Psoas muscle (tissue), 8 donors: Measurements from ENCODE around the gene DIDO1. TPM values are rescaled to one million over a fixed set of nuclear protein-coding genes. Genes with fewer than 3 reads are reported as not detected.

Experiments used
- ATAC-seq, 4 donors: fragments of 200-7000 bp; cut with Tn5 transposase; one replicate each; pipeline ENCODE4 v1.9.1; 2020; ENCODE audit warnings: moderate library complexity in 3 of 4, mild to moderate bottlenecking in 2 of 4
- DNase-seq, 2 donors: peaks; one replicate each; pipeline ENCODE4 v3.0.0-alpha.2; 2020
- H3K27ac ChIP-seq: fragments of 200-600 bp; one replicate; pipeline ENCODE4 v1.8.0; 2022
- H3K27me3 ChIP-seq, 3 donors: fragments of 200-600 bp in 1 of 3; one replicate each; pipeline versions ENCODE4 v1.6.1 to v1.8.0; 2013 to 2022; ENCODE audit warnings: low read length in 2 of 3, mild to moderate bottlenecking in 2 of 3, moderate library complexity in 1 of 3; ENCODE audit not compliant: insufficient read depth in 3 of 3
- H3K36me3 ChIP-seq, 2 donors: fragments of 200-600 bp in 1 of 2; one replicate each; pipeline versions ENCODE4 v1.6.1 to v1.8.0; 2013 to 2022; ENCODE audit warnings: low read depth in 1 of 2, mild to moderate bottlenecking in 1 of 2, moderate library complexity in 1 of 2; ENCODE audit not compliant: insufficient read depth in 1 of 2
- H3K4me1 ChIP-seq: fragments of 200-600 bp; one replicate; pipeline ENCODE4 v1.8.0; 2022
- H3K4me3 ChIP-seq: fragments of 200-600 bp; one replicate; pipeline ENCODE4 v1.8.0; 2022; ENCODE audit warnings: mild to moderate bottlenecking
- H3K9me3 ChIP-seq: fragments of 200-600 bp; one replicate; pipeline ENCODE4 v1.8.0; 2022
- WGBS, 3 donors: extraction: QIAGEN DNeasy Blood & Tissue Kit; methylation state at CpG; one replicate each; pipeline versions ENCODE4 v1.1.6 to v1.1.7; 2013; 5-methylcytosine and 5-hydroxymethylcytosine counted together
- intact Hi-C, 2 donors: fragments of 100-400 bp; cut with DNase I; formaldehyde crosslinking; loops; one replicate each; pipeline versions ENCODE4 v1.11.0 to v1.14.2; 2022
- polyA plus RNA-seq, 3 donors: library from polyadenylated mRNA; stranded (reverse); fragments of 200-250 nt; gene quantifications; one replicate each; pipeline ENCODE4 v1.2.3, GENCODE V29; 2013
- total RNA-seq, 4 donors: library from RNA; stranded (reverse); fragmentation: NEBNext Ultra II Directional in 2 of 4; extraction: Animal tissue kit (Norgen Biotek cat#: 25700) in 2 of 4; gene quantifications; one replicate each; pipeline versions ENCODE4 v1.2.1 to v1.2.4, GENCODE V29; 2021 to 2023
- TF ChIP-seq, protein P1 (sequence below): fragments of 200-600 bp; IDR thresholded peaks from one replicate; pipeline ENCODE4 v1.8.0; 2022; ENCODE audit warnings: antibody characterized with exemption
- donor health status: healthy with polysubstance abuse.
- donor health status: DM: no; HTN: no; CAD: no; lungs with moderate emphysema.
- donor health status: Bipolar disorder and iron deficiency.
- donor health status: healthy.
- donor health status: DM: yes; HTN: yes; CAD: no.
- donor health status: DM: no; HTN: no; CAD: no.
- donor health status: DM: no; HTN: no; CAD: no.
- donor health status: DM: yes; HTN: yes; CAD: no.

Gene DIDO1
- total and polyA plus RNA-seq, 7 donors: 10.0 to 32.4 (median 23.9) TPM

GRCh38 chr20:62952373-62952967, 26.2 kb upstream of the DIDO1 start, which contains the start of gene SLC17A9:
Gene SLC17A9, plus strand, starts transcription at chr20:62952709. Its CDS starts 122 bp downstream, at chr20:62952831.
- Histone ChIP-seq H3K4me3 (peak within 1 kb of the TSS; percentile 58), H3K36me3 (peaks cover 0 to 35% of the 10 kb centered on the region in 2 donors), H3K27ac (peak within 1 kb of the TSS; percentile 58), H3K27me3 (no peaks in the 10 kb centered on the region), H3K4me1 (peaks cover 5% of the 10 kb centered on the region), H3K9me3 (no peaks in the 10 kb centered on the region)
- WGBS, 3 donors: 7 to 12% (median 7%) methylated on average over 22 to 37 of the region's 37 CpGs
- DNase-seq (peak; percentile 74 to 84), ATAC-seq (peak; percentile 61 to 80 (median 74))
- intact Hi-C loops: no loop called here
- TF ChIP-seq, protein P1, sequence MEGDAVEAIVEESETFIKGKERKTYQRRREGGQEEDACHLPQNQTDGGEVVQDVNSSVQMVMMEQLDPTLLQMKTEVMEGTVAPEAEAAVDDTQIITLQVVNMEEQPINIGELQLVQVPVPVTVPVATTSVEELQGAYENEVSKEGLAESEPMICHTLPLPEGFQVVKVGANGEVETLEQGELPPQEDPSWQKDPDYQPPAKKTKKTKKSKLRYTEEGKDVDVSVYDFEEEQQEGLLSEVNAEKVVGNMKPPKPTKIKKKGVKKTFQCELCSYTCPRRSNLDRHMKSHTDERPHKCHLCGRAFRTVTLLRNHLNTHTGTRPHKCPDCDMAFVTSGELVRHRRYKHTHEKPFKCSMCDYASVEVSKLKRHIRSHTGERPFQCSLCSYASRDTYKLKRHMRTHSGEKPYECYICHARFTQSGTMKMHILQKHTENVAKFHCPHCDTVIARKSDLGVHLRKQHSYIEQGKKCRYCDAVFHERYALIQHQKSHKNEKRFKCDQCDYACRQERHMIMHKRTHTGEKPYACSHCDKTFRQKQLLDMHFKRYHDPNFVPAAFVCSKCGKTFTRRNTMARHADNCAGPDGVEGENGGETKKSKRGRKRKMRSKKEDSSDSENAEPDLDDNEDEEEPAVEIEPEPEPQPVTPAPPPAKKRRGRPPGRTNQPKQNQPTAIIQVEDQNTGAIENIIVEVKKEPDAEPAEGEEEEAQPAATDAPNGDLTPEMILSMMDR: no peak

- Histone ChIP-seq H3K36me3 (peaks cover 0 to 40% of the 10 kb centered on the region in 2 donors), H3K4me3 (peak overlapping the region; percentile 58), H3K9me3 (no peaks in the 10 kb centered on the region), H3K27me3 (no peaks in the 10 kb centered on the region), H3K27ac (no peak overlapping the region), H3K4me1 (peaks cover 8% of the 10 kb centered on the region)
- peak in 1 of 2 donors; percentile 42 for DNase-seq
- 89 to 90% (median 89%) methylated on average over 8 of the region's 8 CpGs for WGBS, 3 donors
- no peak for ATAC-seq
- TF ChIP-seq, protein P1: no peak
- intact Hi-C loops: no loop called here
Observed at GRCh38 chr20:62951896-62952372, 25.6 kb upstream of the DIDO1 start.

DNA sequence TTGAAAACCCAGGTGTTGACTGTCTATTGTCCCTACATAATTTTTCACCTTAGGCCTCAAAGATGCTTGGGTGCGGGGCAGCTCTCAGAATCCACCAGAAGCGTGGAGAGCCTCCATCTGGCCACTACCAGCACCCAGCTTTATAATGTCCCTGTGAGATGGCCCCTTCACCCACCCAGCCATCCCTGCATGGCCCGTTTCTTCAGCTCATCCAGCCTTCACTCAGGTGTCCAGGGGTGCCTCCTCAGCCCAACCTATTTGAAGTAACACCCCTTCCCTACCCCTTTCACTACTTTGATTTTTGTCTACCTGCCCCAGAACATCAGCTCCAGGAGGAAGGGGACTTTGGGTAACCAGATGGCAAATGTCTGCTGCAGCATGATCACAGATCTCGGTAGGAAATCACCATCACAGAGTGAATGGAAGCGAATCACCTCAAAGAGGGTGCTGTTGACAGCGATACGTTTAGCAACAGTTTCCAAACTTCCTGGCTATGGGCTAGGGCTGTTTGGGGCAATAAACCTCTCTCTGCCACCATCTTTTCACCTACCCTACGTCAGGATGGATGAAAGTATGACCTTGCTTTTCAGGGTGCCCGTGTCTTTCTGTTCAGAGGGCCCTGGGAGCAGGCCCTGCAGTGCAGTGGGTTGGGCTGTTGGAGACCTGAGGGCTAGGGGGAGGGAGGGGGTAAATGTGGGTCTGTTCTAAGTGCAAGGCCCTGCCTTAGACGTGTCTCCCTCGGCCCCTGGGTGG, 25.0 kb upstream of the DIDO1 start:
- no peak overlapping the region for H3K27ac ChIP-seq
- H3K27me3 ChIP-seq: no peaks in the 10 kb centered on the region
- H3K36me3 ChIP-seq: peaks cover 1 to 46% of the 10 kb centered on the region in 2 donors
- TF ChIP-seq, protein P1: no peak
- H3K4me1 ChIP-seq: peaks cover 12% of the 10 kb centered on the region
- intact Hi-C loops: no loop called here
- ATAC-seq (no peak), DNase-seq (no peak)
- WGBS, 3 donors: 88 to 94% (median 89%) methylated on average over 11 of the region's 11 CpGs
- H3K9me3 ChIP-seq: no peaks in the 10 kb centered on the region
- H3K4me3 ChIP-seq: no peak overlapping the region

DNA sequence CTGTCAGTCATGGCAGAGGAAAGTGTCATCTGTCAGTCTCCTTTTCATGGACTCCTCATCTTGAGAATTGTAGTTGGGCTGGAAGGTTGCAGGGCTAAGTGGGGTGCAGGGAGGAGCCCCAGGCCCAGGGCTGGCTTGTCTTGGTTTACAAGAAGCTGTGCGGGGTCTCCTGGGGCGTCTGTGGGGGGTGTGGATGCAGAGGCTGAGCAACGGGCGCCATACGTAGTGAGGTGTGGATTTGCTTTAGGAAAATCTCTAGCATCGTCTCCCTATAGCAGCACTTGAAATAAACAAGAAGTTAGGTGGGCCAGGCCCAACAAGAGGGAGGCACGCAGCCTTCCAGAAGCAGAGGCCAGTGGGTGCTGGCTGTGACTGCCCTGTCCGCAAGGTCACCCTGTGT, 24.4 kb upstream of the DIDO1 start:
- TF ChIP-seq, protein P1: no peak
- no peaks in the 10 kb centered on the region for H3K27me3 ChIP-seq
- H3K4me1 ChIP-seq: peaks cover 12% of the 10 kb centered on the region

More for the DNA sequence above, 24.4 kb upstream of the DIDO1 start:
- H3K4me3 ChIP-seq: no peak overlapping the region
- no peaks in the 10 kb centered on the region for H3K9me3 ChIP-seq
- ATAC-seq: no peak
- peak in 1 of 2 donors; percentile 19 for DNase-seq
- WGBS, 3 donors: 93 to 96% (median 95%) methylated on average over 8 of the region's 8 CpGs
- intact Hi-C loops: no loop called here
- peaks cover 3 to 52% of the 10 kb centered on the region in 2 donors for H3K36me3 ChIP-seq
- H3K27ac ChIP-seq: no peak overlapping the region
